Epithelial cell of esophagus (primary cell): ENCODE data around the gene CSNK2B.

Experiments
- DNase-seq: peaks from one replicate; pipeline ENCODE4 v3.0.0; 2010; ENCODE audit warnings: low read depth
- H3K4me3 ChIP-seq: 2 replicates; pipeline ENCODE4 v1.5.1; 2011; ENCODE audit warnings: mild to moderate bottlenecking, low read length, control low read depth
- TF ChIP-seq, protein P1 (sequence below): IDR thresholded peaks from 2 replicates; pipeline ENCODE4 v1.5.1; 2011; ENCODE audit warnings: low read depth, mild to moderate bottlenecking, low read length, control low read depth, inconsistent platforms; ENCODE audit not compliant: insufficient read depth; ENCODE audit errors: missing control alignments

Gene CSNK2B

DNA sequence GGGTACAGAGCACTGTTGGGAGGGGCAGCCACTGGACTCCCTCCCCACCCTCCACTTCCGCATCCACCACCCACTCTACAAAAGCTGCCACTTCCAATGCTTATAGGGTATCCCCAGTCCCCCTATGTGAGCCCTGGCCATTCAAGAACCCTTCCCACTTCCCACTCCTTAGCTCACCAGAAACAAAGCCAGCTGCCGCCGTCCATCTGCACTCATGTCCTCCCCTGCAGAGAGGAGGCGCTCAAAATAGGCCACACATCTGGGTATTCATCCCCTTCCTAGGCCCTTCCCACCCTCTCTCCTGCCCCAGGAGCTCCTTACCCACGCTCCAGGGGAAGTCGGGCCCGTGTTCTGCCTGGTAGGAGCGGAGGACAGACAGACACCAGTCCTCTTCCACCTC is 21.4 kb downstream of the CSNK2B start:
- H3K4me3 ChIP-seq, result no peak overlapping the region
- no peak for DNase-seq
- TF ChIP-seq, protein P1, sequence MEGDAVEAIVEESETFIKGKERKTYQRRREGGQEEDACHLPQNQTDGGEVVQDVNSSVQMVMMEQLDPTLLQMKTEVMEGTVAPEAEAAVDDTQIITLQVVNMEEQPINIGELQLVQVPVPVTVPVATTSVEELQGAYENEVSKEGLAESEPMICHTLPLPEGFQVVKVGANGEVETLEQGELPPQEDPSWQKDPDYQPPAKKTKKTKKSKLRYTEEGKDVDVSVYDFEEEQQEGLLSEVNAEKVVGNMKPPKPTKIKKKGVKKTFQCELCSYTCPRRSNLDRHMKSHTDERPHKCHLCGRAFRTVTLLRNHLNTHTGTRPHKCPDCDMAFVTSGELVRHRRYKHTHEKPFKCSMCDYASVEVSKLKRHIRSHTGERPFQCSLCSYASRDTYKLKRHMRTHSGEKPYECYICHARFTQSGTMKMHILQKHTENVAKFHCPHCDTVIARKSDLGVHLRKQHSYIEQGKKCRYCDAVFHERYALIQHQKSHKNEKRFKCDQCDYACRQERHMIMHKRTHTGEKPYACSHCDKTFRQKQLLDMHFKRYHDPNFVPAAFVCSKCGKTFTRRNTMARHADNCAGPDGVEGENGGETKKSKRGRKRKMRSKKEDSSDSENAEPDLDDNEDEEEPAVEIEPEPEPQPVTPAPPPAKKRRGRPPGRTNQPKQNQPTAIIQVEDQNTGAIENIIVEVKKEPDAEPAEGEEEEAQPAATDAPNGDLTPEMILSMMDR, result no peak

DNA sequence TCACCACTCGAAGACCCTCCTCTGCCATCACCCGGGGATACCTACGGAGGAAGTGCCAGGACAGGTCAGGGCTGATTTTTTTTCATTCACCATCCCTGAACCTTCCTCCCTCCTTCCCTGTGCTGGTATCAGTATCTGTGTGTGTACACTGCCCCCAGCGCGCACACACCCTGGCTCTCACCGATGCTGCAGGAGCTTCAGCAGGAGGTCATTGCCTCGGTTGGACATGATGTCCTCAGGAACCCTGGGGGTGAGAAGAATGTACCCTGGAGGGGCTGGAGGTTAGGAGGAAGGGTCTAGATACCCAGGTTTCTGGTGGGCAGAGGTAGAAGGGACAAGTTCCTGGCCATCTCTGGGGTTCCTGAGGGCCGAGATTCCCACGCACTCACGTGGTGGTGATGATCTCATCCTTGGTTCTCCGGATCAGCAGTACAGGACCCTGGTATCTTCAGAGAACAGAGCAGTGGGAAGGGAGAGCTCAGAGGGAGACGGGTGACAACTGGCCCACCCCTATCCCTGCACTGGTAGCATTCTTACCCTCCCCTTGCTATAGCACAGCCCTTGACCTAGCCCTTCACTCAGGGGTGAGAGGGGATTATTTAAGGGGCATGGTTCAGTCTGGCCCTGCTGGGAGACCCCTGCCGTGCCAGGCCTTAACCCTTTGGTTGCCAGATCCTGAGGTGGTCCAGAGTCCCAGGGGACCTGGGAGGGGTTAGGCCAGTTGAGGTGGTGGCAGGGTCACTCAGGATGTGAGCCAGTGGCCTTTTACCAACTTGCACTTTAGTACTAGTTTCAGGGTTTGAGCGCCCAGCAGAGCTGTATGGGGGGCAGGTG is 22.2 kb downstream of the CSNK2B start:
- H3K4me3 ChIP-seq, result no peak overlapping the region
- TF ChIP-seq, protein P1, result no peak
- DNase-seq, result no peak

DNA sequence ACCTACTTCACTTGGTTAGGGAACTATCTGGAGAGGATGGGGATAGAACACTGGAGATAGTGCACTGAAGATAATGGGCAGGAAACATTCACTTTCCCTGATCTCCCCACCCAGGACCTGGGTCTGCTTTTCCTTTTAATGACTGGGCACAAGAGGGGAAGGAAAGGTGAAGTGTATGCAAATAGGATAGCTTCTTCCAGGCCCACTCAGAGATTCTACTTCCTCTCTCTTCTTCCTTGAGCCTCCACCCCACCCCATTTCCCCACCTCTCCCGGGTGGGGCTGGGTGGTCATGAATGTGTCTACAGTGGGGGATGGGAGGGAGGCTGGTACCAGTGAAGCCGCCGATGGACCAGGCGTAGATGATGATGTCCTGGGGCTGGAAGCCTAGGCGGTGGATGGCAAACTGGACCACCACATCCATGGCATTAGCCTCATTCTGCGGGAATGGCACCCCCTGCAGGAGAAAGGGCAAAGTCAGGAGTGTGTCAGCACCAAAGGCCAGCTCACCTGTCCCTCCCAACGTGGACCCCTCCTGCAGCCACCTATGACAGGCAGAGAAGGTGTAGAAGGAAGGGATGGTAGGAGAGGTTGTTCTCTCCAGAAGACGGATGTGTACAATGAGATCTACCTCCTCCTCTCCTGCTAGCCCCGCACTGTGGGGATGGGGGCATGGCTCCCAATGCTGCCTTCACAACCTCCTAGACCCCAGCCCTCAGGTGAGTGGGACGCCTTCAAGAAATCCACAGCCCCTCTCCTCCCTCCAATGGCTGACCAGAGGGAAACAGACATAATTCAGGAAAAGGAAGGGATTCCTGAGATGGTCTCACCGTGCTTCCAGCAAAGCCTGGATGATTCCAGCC is 23.6 kb downstream of the CSNK2B start:
- TF ChIP-seq, protein P1, result peak; percentile 49
- no peak overlapping the region for H3K4me3 ChIP-seq
- DNase-seq, result no peak

DNA sequence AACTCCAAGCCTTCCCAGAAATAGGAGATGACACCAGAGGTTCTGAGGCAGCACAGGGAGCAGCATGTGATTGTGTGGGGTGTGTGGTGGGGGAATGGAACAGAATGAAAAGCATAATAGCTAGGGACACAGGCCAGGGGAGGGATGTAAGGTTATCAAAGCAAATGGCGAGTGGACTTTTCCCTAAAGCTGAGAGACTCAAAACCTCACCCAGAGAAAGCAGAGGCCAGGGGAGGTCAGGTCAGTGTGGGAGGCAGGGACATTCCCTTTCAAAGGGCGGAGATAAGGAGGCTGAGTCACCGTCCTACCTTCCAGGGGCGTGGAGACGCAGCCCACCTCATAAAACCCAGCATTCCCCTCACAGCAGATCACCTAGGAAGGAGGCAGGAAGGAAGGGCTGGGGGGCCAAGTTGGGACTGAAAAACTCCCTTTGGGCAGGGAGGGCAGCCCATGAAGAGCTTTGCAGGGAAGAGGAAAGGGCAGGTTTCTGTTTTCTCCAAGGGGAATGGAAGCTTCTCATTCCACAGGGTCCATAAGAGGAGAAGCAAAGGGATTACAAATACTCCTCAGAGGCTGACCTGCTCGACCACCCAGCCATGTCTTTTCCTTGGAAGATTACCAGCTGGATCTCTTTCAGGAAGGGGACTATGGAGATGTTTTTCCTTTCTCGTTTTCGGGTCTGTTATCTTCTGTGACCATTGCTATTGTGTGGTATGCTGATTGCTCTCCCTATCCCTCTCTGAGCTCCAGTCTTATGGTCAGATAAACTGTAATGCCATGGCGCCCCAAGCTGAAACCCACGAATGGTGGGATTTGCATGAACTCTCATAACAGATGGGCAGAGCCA is 24.6 kb downstream of the CSNK2B start:
- TF ChIP-seq, protein P1, result no peak
- no peak overlapping the region for H3K4me3 ChIP-seq
- no peak for DNase-seq

DNA sequence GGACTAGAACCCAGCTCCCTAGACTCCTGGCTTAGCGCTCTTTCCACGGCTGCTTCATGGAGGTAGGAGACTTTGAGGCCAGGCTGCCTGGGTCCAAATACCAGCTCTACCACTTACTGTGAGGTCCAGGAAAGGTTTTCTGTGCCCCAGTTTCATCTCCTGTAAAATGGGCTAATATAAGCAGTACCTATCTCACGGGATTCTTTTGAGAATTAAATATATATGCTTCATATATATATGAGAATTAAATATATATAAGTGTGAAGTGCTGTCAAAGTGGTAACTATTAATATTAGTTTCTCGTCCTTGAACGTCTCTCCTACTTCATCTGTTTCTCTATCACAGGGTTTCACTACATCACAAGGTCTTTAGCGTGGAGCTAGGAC is 25.2 kb downstream of the CSNK2B start:
- DNase-seq, result no peak
- TF ChIP-seq, protein P1, result no peak
- no peak overlapping the region for H3K4me3 ChIP-seq

DNA sequence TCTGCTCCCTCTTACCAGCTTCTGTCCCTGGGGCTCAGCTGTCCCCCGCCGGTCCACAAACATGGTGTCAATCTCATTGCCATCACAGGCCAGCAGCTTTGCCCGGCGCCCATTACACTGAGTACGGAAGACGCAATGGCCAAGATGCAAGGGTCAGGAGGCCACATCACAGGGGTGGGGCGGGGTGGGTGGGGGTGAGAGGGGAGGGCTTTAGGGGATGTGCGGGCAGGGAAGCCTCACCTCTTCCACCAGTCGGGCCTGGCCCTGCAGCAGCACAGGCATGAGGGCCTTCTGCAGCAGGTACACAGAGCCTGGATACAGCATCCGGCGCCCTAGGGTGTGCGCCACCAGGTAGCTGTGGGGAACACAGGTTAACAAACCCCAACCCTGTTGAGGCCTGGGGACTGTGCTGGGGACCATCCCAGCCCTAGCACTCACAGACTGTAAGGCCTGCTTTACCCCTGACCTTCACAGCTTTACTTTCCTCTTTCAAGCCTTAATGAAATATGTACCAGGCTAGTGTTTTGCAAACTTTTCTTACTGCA is 25.8 kb downstream of the CSNK2B start:
- DNase-seq, result no peak
- no peak overlapping the region for H3K4me3 ChIP-seq
- TF ChIP-seq, protein P1, result no peak
